HEK293 (cell line): Measurements from ENCODE around the gene ANKRD40CL.

Experiments
- CTCF ChIP-seq: fragments of 450-650 bp; formaldehyde crosslinking; IDR thresholded peaks from 2 replicates; pipeline ENCODE4 v1.5.1; 2016; ENCODE audit warnings: missing biosample characterization, missing genetic modification characterization
- GFI1B ChIP-seq: fragments of 450-650 bp; formaldehyde crosslinking; IDR thresholded peaks from 2 replicates; pipeline ENCODE4 v1.5.1; 2016; ENCODE audit warnings: missing biosample characterization, missing genetic modification characterization
- ZBTB20 ChIP-seq: fragments of 450-650 bp; formaldehyde crosslinking; IDR thresholded peaks from 2 replicates; pipeline ENCODE4 v1.5.1; 2016; ENCODE audit warnings: missing biosample characterization, missing genetic modification characterization
- ZNF140 ChIP-seq: fragments of 450-650 bp; formaldehyde crosslinking; IDR thresholded peaks from 2 replicates; pipeline ENCODE4 v1.5.1; 2016; ENCODE audit warnings: missing biosample characterization, missing genetic modification characterization
- ZNF335 ChIP-seq: fragments of 450-650 bp; formaldehyde crosslinking; conservative IDR thresholded peaks from 2 replicates; pipeline ENCODE4 v1.5.1; 2016; ENCODE audit warnings: missing biosample characterization, missing genetic modification characterization
- ZNF501 ChIP-seq: fragments of 450-650 bp; formaldehyde crosslinking; IDR thresholded peaks from 2 replicates; pipeline ENCODE4 v1.5.1; 2016; ENCODE audit warnings: missing biosample characterization, missing genetic modification characterization
- ZNF585B ChIP-seq: fragments of 450-650 bp; formaldehyde crosslinking; IDR thresholded peaks from 2 replicates; pipeline ENCODE4 v1.5.1; 2016; ENCODE audit warnings: missing biosample characterization, missing genetic modification characterization
- ZNF621 ChIP-seq: fragments of 450-650 bp; formaldehyde crosslinking; IDR thresholded peaks from 2 replicates; pipeline ENCODE4 v1.5.1; 2017; ENCODE audit warnings: missing biosample characterization, missing genetic modification characterization
- ZNF677 ChIP-seq: fragments of 450-650 bp; IDR thresholded peaks from 2 replicates; pipeline ENCODE4 v1.5.0; 2018; ENCODE audit warnings: missing biosample characterization, mild to moderate bottlenecking, missing genetic modification characterization, moderate library complexity
- ZSCAN4 ChIP-seq: fragments of 450-650 bp; formaldehyde crosslinking; IDR thresholded peaks from 2 replicates; pipeline ENCODE4 v1.5.1; 2017; ENCODE audit warnings: missing biosample characterization, missing genetic modification characterization

GRCh38 chr17:50731575-50732460, 35.5 kb downstream of the ANKRD40CL start:
- TF ChIP-seq CTCF (tag by site-specific recombination), result no peak
- TF ChIP-seq ZBTB20 (tag by site-specific recombination), result no peak
- no peak for TF ChIP-seq ZSCAN4 (tag by site-specific recombination)
- TF ChIP-seq ZNF140 (tag by site-specific recombination), result no peak
- no peak for TF ChIP-seq GFI1B (tag by site-specific recombination)
- TF ChIP-seq ZNF501, result no peak
- TF ChIP-seq ZNF585B (tag by site-specific recombination), result no peak
- no peak for TF ChIP-seq ZNF621 (tag by site-specific recombination)
- TF ChIP-seq ZNF677 (tag by site-specific recombination), result no peak
- no peak for TF ChIP-seq ZNF335 (tag by site-specific recombination)
